Activated naive CD4-positive, alpha-beta T cell treated with anti-CD3 and anti-CD28 coated beads for 36 hours (primary cell): ENCODE results near the gene DCAF10. TPM values are rescaled to one million over a fixed set of nuclear protein-coding genes. Genes with fewer than 3 reads are reported as not detected.
A peak's percentile ranks its signal among the peaks of the same experiment; 100 is the strongest.

ENCODE experiments used
- CTCF ChIA-PET: fragments of 350-600 bp; sonication (Branson Sonifier 250); formaldehyde crosslinking; loops from one replicate; lab custom pipeline; 2021; ENCODE audit warnings: antibody characterized with exemption; lab: Charles Lee
- DNase-seq: peaks from one replicate; pipeline ENCODE4 v3.0.0-alpha.2; 2020
- H3K27ac Mint-ChIP-seq: one replicate; pipeline ENCODE4 v1.8.0; 2021; ENCODE audit warnings: mild to moderate bottlenecking, mixed read lengths
- H3K27me3 Mint-ChIP-seq: one replicate; pipeline ENCODE4 v1.8.0; 2021; ENCODE audit warnings: low read depth, mixed read lengths
- H3K36me3 Mint-ChIP-seq: one replicate; pipeline ENCODE4 v1.8.0; 2021; ENCODE audit warnings: low read depth, mixed read lengths
- H3K4me1 Mint-ChIP-seq: one replicate; pipeline ENCODE4 v1.8.0; 2021; ENCODE audit warnings: low read depth, mixed read lengths
- H3K4me3 Mint-ChIP-seq: one replicate; pipeline ENCODE4 v1.8.0; 2021; ENCODE audit warnings: mild to moderate bottlenecking, moderate library complexity, mixed read lengths
- H3K9me3 Mint-ChIP-seq: one replicate; pipeline ENCODE4 v1.8.0; 2021; ENCODE audit warnings: mixed read lengths
- intact Hi-C: fragments of 100-400 bp; cut with micrococcal nuclease; formaldehyde crosslinking; loops from one replicate; pipeline ENCODE4 v1.15.1; 2023
- total RNA-seq, 2 experiments: library from RNA; stranded (reverse); gene quantifications; one replicate each; pipeline ENCODE4 v1.2.3, GENCODE V29; 2021

Gene DCAF10
- total RNA-seq, 2 experiments from 2014 or later, result 9.4 to 10.9 TPM

- Mint-ChIP-seq H3K27me3 (no peaks in the 10 kb centered on the region), H3K4me3 (no peak overlapping the region), H3K27ac (no peak overlapping the region), H3K36me3 (no peaks in the 10 kb centered on the region), H3K9me3 (no peaks in the 10 kb centered on the region), H3K4me1 (peaks cover 13% of the 10 kb centered on the region)
- CTCF ChIA-PET, result no interaction called here
- peak; percentile 30 for DNase-seq
- intact Hi-C loops, result no loop called here
Measured at GRCh38 chr9:37836386-37836785, 35.8 kb downstream of the DCAF10 start.

GRCh38 chr9:37839496-37840461 is 39.2 kb downstream of the DCAF10 start:
- peaks cover 4% of the 10 kb centered on the region for H3K36me3 Mint-ChIP-seq
- no peak for DNase-seq
- no peaks in the 10 kb centered on the region for H3K9me3 Mint-ChIP-seq
- H3K27me3 Mint-ChIP-seq, result no peaks in the 10 kb centered on the region
- no peak overlapping the region for H3K27ac Mint-ChIP-seq
- CTCF ChIA-PET, result no interaction called here
- H3K4me3 Mint-ChIP-seq, result no peak overlapping the region
- peaks cover 13% of the 10 kb centered on the region for H3K4me1 Mint-ChIP-seq
- intact Hi-C loops, result no loop called here

GRCh38 chr9:37840560-37841194 is 40.1 kb downstream of the DCAF10 start:
- intact Hi-C loops, result no loop called here
- Mint-ChIP-seq H3K27ac (no peak overlapping the region), H3K36me3 (peaks cover 7% of the 10 kb centered on the region), H3K27me3 (no peaks in the 10 kb centered on the region), H3K4me3 (no peak overlapping the region), H3K4me1 (peaks cover 11% of the 10 kb centered on the region), H3K9me3 (no peaks in the 10 kb centered on the region)
- CTCF ChIA-PET, result no interaction called here
- no peak for DNase-seq

- Mint-ChIP-seq H3K27ac (no peak overlapping the region), H3K4me1 (no peaks in the 10 kb centered on the region), H3K36me3 (peaks cover 9% of the 10 kb centered on the region), H3K4me3 (no peak overlapping the region), H3K27me3 (no peaks in the 10 kb centered on the region), H3K9me3 (no peaks in the 10 kb centered on the region)
- DNase-seq, result no peak
- CTCF ChIA-PET, result interaction anchor here (0.7 kb wide), 1 partner anchor 62 kb away, joined by 3 read pairs; no protein-coding TSS in a partner anchor
- intact Hi-C loops, result loop anchor here (5.0 kb wide), 1 partner anchor 650 kb away; no protein-coding TSS in a partner anchor
Measured at GRCh38 chr9:37852222-37852621, 51.6 kb downstream of the DCAF10 start.

GRCh38 chr9:37856551-37856950 is 56.0 kb downstream of the DCAF10 start:
- CTCF ChIA-PET, result no interaction called here
- Mint-ChIP-seq H3K36me3 (peaks cover 14% of the 10 kb centered on the region), H3K27ac (no peak overlapping the region), H3K4me3 (no peak overlapping the region), H3K9me3 (no peaks in the 10 kb centered on the region), H3K4me1 (no peaks in the 10 kb centered on the region), H3K27me3 (no peaks in the 10 kb centered on the region)
- DNase-seq, result no peak
- intact Hi-C loops, result no loop called here

GRCh38 chr9:37859043-37859442 is 58.4 kb downstream of the DCAF10 start:
- Mint-ChIP-seq H3K27ac (no peak overlapping the region), H3K4me3 (no peak overlapping the region), H3K36me3 (peaks cover 14% of the 10 kb centered on the region), H3K27me3 (no peaks in the 10 kb centered on the region), H3K4me1 (no peaks in the 10 kb centered on the region), H3K9me3 (no peaks in the 10 kb centered on the region)
- no peak for DNase-seq
- intact Hi-C loops, result no loop called here
- CTCF ChIA-PET, result interaction anchor here (0.6 kb wide), 1 partner anchor 76 kb away, joined by 3 read pairs; no protein-coding TSS in a partner anchor

GRCh38 chr9:37862530-37862929 is 61.9 kb downstream of the DCAF10 start:
- intact Hi-C loops, result no loop called here
- H3K27ac Mint-ChIP-seq, result no peak overlapping the region
- no peaks in the 10 kb centered on the region for H3K9me3 Mint-ChIP-seq
- no peaks in the 10 kb centered on the region for H3K27me3 Mint-ChIP-seq
- CTCF ChIA-PET, result no interaction called here
- H3K4me3 Mint-ChIP-seq, result no peak overlapping the region
- no peak for DNase-seq
- no peaks in the 10 kb centered on the region for H3K4me1 Mint-ChIP-seq
- peaks cover 13% of the 10 kb centered on the region for H3K36me3 Mint-ChIP-seq

GRCh38 chr9:37870081-37870798 is 69.6 kb downstream of the DCAF10 start:
- Mint-ChIP-seq H3K36me3 (peaks cover 4% of the 10 kb centered on the region), H3K4me3 (no peak overlapping the region), H3K4me1 (no peaks in the 10 kb centered on the region), H3K9me3 (no peaks in the 10 kb centered on the region), H3K27ac (no peak overlapping the region), H3K27me3 (no peaks in the 10 kb centered on the region)
- DNase-seq, result no peak
- intact Hi-C loops, result no loop called here
- CTCF ChIA-PET, result no interaction called here

GRCh38 chr9:37870799-37871176 is 70.2 kb downstream of the DCAF10 start:
- intact Hi-C loops, result no loop called here
- CTCF ChIA-PET, result no interaction called here
- no peak for DNase-seq
- no peaks in the 10 kb centered on the region for H3K9me3 Mint-ChIP-seq
- H3K27me3 Mint-ChIP-seq, result no peaks in the 10 kb centered on the region
- H3K27ac Mint-ChIP-seq, result no peak overlapping the region
- H3K4me1 Mint-ChIP-seq, result no peaks in the 10 kb centered on the region
- peaks cover 4% of the 10 kb centered on the region for H3K36me3 Mint-ChIP-seq
- H3K4me3 Mint-ChIP-seq, result no peak overlapping the region

- Mint-ChIP-seq H3K27me3 (no peaks in the 10 kb centered on the region), H3K4me3 (no peak overlapping the region), H3K27ac (no peak overlapping the region), H3K9me3 (no peaks in the 10 kb centered on the region), H3K36me3 (peaks cover 14% of the 10 kb centered on the region), H3K4me1 (no peaks in the 10 kb centered on the region)
- DNase-seq, result no peak
- CTCF ChIA-PET, result no interaction called here
- intact Hi-C loops, result no loop called here
Measured at GRCh38 chr9:37873955-37874354, 73.4 kb downstream of the DCAF10 start.

GRCh38 chr9:37876376-37876775 is 75.8 kb downstream of the DCAF10 start:
- Mint-ChIP-seq H3K4me1 (no peaks in the 10 kb centered on the region), H3K36me3 (peaks cover 21% of the 10 kb centered on the region), H3K27ac (no peak overlapping the region), H3K27me3 (no peaks in the 10 kb centered on the region), H3K9me3 (no peaks in the 10 kb centered on the region), H3K4me3 (no peak overlapping the region)
- CTCF ChIA-PET, result no interaction called here
- intact Hi-C loops, result no loop called here
- no peak for DNase-seq

GRCh38 chr9:37880916-37881479 is 80.4 kb downstream of the DCAF10 start:
- DNase-seq, result no peak
- Mint-ChIP-seq H3K9me3 (no peaks in the 10 kb centered on the region), H3K4me3 (no peak overlapping the region), H3K4me1 (peaks cover 2% of the 10 kb centered on the region), H3K27me3 (no peaks in the 10 kb centered on the region), H3K36me3 (peaks cover 30% of the 10 kb centered on the region), H3K27ac (no peak overlapping the region)
- intact Hi-C loops, result no loop called here
- CTCF ChIA-PET, result no interaction called here
